GM21390 (cell line): Measurements from ENCODE around the gene AKR1B1.

Source experiments
- ATAC-seq: cut with Tn5 transposase; IDR thresholded peaks from one replicate; pipeline ENCODE4 v1.9.1; 2021; ENCODE audit not compliant: unreplicated experiment

Gene AKR1B1

GRCh38 chr7:134470864-134471263, 12.0 kb upstream of the AKR1B1 start:
- no peak for ATAC-seq

- no peak for ATAC-seq
These were observed 10.7 kb upstream of the AKR1B1 start for GRCh38 chr7:134469622-134470021.

- no peak for ATAC-seq
These were observed 9.6 kb upstream of the AKR1B1 start for GRCh38 chr7:134468475-134468874.

GRCh38 chr7:134468054-134468453, 9.2 kb upstream of the AKR1B1 start:
- ATAC-seq = no peak

- ATAC-seq = no peak
These were observed 6.6 kb upstream of the AKR1B1 start for GRCh38 chr7:134465491-134465890.

GRCh38 chr7:134464496-134464895, 5.6 kb upstream of the AKR1B1 start:
- ATAC-seq = no peak

- no peak for ATAC-seq
These were observed 4.9 kb upstream of the AKR1B1 start for GRCh38 chr7:134463751-134464150.

GRCh38 chr7:134462337-134462925, 3.5 kb upstream of the AKR1B1 start:
- no peak for ATAC-seq

- no peak for ATAC-seq
These were observed 3.0 kb upstream of the AKR1B1 start for GRCh38 chr7:134461916-134462315.

- ATAC-seq = no peak
These were observed 1.1 kb upstream of the AKR1B1 start for GRCh38 chr7:134459981-134460380.

- peak; percentile 52 for ATAC-seq
These were observed 527 bp downstream of the AKR1B1 start for GRCh38 chr7:134458341-134458805.

GRCh38 chr7:134457210-134457609, 1.7 kb downstream of the AKR1B1 start:
- ATAC-seq = no peak

GRCh38 chr7:134454277-134454676, 4.6 kb downstream of the AKR1B1 start:
- no peak for ATAC-seq

- ATAC-seq = no peak
These were observed 5.4 kb downstream of the AKR1B1 start for GRCh38 chr7:134453518-134453917.

- ATAC-seq = no peak
These were observed 5.9 kb downstream of the AKR1B1 start for GRCh38 chr7:134452991-134453473.

GRCh38 chr7:134452419-134452838, 6.5 kb downstream of the AKR1B1 start:
- no peak for ATAC-seq

- ATAC-seq = no peak
These were observed 7.2 kb downstream of the AKR1B1 start for GRCh38 chr7:134451656-134452055.

- ATAC-seq = no peak
These were observed 8.5 kb downstream of the AKR1B1 start for GRCh38 chr7:134450294-134451000.

- ATAC-seq = no peak
These were observed 9.2 kb downstream of the AKR1B1 start for GRCh38 chr7:134449680-134450079.

- ATAC-seq = no peak
These were observed 10.3 kb downstream of the AKR1B1 start for GRCh38 chr7:134448356-134449229.

- ATAC-seq = no peak
These were observed 11.5 kb downstream of the AKR1B1 start for GRCh38 chr7:134447383-134447782.

- ATAC-seq = no peak
These were observed 12.0 kb downstream of the AKR1B1 start for GRCh38 chr7:134446923-134447322.
